ENCODE data around the gene ANKRD24.

DNA sequence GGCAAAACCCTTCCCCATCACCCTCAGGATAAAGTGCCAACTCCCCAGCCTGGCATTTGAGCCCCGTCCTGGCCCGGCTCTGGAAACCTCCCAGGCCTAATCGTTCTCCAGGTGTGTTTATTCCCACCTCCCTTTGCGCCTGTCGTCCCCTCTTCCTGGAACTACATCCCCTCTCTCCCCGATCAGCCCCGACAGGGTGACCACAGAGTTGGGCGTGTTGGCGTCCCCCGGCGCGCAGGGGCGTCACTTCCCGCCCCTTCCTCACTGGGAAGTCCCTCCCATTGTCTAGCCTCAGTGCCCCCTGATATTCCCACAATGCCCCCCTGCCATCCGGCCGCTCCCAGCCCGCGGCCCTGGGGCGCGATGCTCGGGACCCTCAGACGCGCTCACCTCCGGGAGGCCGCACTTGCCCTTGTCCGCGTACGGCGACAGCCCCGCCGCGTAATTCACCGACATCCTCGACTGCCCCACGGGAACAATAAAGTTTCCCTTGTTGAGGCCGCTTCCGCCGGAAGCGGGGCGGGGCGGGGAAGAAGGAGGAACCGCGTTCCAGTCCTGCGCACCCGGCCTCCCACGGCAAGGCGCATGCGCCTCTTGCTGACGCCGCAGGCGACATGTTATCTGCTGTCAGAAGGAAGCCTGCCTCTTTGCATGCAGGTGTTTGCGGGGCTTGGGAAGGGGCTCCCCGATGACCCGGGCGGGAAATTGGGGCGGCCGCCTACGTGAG lies at the start of gene ANKRD24, which contains the start of gene SIRT6:
- TF ChIP-seq, protein P1, sequence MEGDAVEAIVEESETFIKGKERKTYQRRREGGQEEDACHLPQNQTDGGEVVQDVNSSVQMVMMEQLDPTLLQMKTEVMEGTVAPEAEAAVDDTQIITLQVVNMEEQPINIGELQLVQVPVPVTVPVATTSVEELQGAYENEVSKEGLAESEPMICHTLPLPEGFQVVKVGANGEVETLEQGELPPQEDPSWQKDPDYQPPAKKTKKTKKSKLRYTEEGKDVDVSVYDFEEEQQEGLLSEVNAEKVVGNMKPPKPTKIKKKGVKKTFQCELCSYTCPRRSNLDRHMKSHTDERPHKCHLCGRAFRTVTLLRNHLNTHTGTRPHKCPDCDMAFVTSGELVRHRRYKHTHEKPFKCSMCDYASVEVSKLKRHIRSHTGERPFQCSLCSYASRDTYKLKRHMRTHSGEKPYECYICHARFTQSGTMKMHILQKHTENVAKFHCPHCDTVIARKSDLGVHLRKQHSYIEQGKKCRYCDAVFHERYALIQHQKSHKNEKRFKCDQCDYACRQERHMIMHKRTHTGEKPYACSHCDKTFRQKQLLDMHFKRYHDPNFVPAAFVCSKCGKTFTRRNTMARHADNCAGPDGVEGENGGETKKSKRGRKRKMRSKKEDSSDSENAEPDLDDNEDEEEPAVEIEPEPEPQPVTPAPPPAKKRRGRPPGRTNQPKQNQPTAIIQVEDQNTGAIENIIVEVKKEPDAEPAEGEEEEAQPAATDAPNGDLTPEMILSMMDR (IDR thresholded peaks at IDR 0.05; ENCODE audit: poor library complexity), result no peak
- TF ChIP-seq EZH2phosphoT487 (IDR thresholded peaks at IDR 0.05; ENCODE audit: low read depth, severe bottlenecking, unreplicated experiment) (no peak), EZH2 (IDR thresholded peaks at IDR 0.05; ENCODE audit: borderline replicate concordance) (no peak)

Measured in hepatocyte (in vitro differentiated cells).